ENCODE data around the gene OXCT2.
"Not testable (repeated sequence)": the region's sequence is repeated elsewhere in the genome, so short reads cannot be mapped to it uniquely, and the experiment has no call there.

OXCT2 gene

DNA sequence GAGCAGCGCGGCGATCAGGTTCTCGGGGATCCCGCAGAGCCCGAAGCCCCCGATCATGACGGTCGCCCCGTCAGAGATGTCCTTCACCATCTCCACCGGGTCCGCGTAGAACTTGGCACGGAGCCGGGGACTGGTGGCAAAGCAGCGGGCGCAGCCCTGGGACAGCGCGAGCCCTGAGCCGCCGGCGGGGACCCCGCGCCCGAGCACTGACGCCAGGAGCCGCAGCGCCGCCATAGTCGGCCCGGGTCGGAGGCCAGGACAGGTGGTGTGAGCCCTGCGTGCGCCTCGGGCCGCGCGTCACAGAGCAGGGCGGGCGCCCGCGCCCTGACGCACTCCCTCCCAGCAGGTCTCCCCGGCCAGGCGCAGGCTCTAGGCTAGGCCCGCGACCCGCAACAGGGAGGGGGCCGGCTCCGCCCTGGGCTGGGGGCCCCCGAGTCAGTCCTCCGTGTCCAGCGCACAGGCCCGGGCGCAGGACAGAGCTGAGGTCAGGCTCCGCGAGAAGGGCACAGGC is at the start of gene OXCT2:
Gene OXCT2 (minus strand): TSS at position 327 of the 511 bp plus-strand sequence. CDS start 93 bp downstream, at position 234.
- DNase-seq: not testable (repeated sequence)

DNA sequence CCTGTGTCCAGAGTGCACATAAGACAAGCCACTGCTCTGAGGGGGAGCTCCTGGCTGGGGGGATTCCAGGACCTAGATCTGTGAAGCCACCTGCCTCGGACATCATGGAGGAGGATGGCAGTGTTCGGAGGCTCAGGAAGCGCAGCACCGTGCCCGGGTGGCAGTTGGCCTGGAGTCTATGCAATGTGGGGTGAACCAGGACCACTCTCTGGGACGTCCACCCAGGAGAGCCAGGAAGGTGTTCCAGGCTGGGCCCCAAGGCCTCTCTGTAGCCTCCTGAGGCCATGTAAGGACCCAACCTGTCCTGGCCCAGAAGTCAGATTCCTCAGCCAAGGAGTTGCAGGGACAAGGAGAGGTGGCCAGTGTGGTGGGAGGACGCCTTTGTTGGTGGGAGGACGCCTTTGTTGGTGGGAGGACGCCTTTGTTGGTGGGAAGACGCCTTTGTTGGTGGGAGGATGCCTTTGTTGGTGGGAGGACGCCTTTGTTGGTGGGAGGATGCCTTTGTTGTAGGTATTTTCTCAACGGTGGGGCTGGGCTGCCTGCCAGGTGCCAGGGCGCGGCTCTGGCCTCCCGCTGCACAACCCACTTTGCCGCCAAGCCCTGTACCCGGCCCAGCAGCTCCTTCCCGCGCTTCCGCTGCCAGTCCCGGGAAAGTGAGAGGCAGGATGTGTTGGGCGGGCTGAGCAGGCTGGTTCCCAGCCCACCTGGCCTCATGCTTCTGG is 48.1 kb upstream of the OXCT2 start:
- DNase-seq: peak; percentile 76

DNA sequence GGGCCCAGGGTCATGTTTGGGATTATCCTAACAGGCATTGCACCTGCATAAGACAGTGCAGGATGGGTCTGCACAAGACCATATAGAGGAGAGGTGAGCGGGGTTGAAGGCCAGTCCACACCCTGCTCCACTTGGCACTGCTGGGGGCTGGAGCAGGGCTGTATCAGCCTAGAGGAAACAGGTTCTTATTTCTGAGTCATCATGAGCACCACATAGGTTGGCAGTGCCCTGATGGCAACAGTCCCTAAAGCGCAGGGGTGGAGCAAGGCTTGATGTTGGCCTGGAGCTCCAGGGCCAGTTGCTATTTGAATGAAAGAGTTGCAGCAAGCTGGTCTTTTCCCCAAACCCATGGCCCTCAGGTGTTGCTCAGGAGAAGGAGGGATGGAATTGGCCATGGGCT is 47.3 kb upstream of the OXCT2 start:
- DNase-seq: no peak

DNA sequence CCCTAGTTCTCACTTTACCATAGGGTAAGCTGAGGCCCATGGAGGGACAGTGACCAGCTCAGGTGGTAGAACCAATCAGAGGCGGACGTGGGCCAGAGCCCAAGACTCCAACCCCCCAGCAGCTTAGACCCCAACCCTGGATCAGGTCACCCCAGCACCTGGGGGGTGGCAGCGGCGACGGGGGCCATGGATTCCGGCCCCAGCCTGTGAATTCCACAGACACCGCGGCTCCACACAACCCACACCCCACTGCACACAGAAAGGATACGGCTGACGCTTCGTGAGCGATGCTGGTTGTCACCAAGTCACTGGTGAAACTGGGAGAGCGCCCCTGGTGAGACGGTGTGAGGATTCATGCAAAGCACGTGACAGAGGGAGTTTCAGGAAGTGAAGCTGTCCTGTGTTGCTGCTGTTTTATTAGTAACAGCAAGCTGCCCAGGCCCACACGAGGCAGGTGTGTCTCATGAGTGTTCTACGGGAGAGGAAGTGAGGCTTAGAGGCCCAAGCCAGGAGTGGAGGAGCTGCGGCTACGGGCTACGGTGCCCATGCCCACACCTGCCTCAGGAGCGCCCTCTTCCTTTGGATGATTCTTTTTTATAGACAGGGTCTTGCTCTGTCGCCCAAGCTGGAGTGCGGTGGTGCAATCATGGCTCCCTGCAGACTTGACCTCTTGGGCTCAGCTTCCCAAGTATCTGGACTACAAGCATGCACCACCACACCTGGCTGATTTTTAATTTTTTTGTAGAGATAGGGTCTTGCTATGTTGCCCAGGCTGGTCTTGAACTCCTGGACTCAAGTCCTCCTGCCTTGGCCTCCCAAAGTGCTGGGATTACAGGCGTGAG is 46.2 kb upstream of the OXCT2 start:
- peak; percentile 58 for DNase-seq

DNA sequence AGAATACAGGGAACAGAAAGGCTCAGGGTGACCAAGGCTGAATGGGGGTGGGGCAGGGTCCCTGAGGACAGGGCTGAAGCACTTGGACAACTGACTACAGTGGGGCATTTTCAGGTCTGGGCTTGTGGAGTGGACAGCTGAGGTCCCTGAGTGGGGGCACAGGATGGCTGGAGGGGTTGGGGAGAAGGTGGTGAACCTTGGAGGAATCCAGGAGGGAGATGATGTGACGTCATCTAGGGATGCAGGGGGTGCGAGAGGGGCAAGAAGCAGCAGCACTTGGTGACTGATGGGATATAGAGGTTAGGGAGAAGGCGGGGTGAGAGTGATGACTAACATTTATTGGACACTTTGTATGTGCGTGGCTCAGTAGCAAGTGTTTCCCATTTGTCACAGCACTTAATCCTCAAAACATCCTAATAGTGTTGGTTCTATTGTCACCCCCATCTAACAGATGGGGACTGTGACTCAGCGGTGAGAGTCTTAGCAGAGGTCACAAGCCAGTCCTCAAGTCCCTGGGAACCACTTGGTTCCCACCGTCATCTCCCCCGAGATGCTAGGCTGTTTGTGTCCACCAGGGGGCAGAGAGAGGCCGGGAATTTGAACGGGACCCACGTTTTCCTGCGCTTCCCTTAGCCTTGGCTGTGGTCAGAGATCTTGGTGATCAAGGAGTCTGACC is 45.4 kb upstream of the OXCT2 start:
- peak; percentile 14 for DNase-seq

DNA sequence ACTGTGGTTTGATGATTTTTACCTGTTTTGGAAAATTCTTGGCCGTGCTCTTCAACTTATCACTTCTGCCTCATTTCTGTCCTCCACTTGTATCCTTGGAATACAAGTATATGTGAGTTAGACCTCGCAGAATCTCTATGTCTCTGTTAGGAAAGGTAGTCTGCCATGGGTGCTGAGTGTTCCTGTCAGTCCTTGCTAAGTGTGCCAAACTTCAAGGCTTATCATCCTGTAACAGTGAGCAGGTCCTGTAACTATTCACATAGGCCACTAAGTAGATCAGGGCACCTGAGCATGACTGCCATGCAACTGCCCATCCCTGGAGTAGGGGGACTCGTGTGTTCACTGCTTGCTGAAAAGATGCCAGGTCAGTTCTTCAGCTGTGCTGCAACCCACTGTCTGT is 41.8 kb upstream of the OXCT2 start:
- DNase-seq: no peak

DNA sequence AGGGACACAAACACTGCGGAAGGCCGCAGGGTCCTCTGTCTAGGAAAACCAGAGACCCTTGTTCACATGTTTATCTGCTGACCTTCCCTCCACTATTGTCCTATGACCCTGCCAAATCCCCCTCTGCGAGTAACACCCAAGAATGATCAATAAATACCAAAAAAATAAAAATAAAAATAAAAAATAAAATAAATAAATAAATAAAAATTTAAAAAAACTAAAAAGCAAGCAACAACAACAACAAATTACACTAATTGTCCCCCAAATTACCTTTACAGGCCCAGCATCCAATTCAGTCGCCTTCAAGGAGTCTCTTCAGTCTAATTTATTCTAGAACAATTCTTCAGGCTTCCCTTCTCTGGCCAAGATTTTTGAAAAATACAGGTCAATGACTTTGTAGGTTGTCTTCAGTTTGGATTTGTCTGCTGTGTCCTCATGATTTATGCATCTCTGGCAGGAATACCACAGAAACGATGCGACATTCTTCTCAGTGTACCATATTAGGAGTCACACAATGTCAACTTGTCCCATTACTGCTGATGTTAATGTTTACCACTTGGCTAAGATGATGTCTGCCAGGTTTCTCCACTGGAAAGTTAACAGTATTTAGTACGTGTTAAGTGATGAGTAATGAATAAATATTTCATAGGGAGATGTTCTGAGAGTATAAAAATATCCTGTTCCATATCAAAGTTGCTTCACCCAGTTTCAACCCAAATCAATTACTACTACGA is 37.8 kb upstream of the OXCT2 start:
- DNase-seq: no peak

DNA sequence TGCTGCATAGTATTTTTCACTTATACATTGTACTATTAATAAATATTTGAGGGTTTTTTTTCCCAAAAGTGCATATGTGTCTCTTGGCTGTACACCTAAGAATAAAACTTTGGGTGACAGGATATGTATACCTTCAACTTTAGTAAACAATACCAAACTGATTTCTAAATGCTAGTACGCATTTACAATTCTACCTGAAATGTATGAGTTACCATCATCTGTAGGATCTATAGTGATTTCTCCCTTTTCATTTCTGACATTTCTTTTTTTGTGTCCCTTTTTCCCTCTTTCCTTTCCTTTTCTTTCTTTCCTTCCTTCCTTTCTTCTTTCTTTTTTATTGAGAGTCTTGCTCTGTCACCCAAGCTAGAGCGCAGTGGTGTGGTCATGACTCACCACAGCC is 34.2 kb upstream of the OXCT2 start:
- DNase-seq: no peak

DNA sequence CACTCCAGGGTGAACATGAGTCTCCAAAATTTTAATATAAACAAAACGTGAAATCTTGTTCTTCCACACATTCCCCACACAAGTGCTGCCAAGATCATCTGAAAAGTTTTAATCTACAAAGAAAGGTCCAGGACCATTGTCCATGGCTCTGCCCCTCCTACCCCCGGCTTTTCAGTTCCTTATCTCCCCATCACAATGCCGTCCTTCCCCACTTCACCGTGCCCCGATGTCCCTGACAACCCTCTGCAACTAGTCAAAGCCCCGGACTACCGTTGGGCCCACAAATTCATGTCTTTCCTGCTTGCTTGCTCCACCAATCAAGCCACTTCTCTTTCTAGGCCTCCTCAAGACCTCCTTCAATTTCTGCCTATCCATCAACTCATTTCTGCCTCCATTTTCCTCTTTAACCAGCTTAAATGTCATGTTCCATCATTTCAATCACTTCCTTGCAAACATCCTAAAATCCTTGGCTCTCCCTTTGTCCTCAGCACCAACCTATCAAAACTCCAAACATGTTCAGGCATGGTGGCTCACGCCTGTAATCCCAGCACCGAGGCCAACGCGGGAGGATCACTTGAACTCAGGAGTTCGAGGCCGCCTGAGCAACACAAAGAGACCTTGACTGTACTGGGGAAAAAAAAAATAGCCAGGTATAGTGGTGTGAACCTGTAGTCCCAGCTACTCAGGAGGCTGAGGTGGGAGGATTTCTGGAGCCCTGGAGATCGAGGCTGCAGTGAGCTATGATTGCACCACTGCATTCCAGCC is 31.5 kb upstream of the OXCT2 start:
- no peak for DNase-seq

DNA sequence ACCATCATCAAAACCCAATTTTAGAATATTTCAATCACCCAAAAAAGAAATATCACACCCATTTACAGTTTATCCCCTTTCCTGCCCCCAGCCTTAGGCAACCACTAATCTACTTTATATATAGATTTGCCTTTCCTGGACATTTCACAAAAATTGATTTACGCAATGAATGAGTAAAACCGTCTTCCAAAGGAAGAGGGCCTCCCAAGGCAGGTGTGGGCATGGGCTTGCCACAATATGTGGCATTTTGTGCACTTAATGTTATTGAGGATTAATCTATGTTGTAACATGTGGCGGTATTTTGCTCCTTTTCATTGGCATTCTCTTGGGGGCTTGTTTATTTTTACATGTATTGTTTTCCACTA is 29.3 kb upstream of the OXCT2 start:
- DNase-seq: no peak

DNA sequence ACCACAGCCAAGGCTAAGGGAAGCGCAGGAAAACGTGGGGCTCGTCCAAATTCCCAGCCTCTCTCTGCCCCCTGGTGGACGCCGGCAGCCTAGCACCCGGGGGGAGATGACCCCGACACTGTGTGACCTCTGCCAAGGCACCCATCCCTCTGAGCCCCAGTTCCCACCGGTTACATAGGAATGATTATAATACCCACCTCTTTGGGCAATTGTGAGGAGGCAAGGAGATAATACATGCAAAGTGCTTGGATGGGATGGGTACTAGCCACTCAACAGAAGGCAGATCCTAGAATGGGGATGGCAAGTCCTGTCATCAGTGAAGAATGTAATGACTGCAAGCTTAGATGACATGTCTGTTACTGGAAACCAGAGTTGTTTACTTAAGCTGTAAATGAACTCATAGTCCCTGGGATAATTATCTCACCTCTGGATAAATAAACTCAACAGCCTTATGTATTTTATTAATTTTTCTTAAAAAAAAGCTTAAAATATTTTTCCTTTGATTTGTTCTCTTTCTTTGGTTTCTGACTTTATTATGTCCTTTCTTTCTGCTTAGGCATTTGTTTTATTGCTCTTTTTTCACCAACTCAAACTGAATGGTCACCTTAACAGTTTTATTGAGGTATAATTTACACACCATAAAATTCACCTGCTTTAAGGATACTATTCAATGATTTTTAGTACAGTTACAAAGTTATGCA is 28.8 kb upstream of the OXCT2 start:
- DNase-seq: peak; percentile 9

DNA sequence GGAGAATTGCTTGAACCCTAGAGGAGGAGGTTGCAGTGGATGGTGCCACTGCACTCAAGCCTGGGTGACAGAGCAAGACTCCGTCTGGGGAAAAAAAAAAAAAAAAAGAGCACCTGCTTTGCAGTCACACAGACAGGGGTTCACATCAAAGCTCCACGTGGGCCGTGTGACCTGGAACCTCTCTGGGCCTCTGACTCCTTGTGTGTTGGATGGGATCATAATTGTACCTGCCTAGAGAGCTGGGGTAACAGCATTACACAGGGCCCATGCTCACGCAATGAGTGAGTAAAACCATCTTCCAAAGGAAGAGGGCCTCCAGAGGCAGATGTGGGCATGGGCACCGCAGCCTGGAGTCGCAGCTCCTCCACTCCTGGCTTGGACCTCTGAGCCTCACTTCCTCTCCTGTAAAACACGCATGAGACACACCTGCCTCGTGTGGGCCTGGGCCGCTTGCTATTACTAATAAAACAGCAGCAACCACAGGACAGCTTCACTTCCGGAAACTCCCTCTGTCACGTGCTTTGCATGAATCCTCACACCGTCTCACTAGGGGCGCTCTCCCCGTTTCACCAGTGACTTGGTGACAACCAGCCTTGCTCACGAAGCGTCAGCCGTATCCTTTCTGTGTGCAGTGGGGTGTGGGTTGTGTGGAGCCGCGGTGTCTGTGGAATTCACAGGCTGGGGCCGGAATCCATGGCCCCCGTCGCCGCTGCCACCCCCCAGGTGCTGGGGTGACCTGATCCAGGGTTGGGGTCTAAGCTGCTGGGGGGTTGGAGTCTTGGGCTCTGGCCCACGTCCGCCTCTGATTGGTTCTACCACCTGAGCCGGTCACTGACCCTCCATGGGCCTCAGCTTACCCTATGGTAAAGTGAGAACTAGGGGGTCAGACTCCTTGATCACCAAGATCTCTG is 28.0 kb upstream of the OXCT2 start:
- not testable (repeated sequence) for DNase-seq

DNA sequence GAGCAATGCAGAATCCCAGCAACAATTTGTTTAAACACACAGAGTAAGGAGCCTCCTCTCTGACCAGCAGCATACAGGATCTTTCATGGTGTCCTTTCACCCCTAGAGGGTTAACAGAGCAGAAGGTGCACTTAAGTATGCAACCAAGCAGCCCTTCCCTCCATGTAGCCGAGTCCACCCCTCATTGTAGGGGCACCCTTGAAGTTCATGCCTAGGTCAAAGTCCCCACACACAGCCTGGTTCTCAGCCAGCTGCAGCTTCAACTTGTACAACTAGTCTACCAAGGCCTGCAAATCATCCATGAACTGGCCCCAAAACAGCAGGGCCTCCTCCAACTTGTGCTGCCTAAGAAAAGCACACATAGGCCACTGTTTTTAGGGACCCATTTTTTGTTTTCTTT is 24.5 kb upstream of the OXCT2 start:
- DNase-seq: no peak

DNA sequence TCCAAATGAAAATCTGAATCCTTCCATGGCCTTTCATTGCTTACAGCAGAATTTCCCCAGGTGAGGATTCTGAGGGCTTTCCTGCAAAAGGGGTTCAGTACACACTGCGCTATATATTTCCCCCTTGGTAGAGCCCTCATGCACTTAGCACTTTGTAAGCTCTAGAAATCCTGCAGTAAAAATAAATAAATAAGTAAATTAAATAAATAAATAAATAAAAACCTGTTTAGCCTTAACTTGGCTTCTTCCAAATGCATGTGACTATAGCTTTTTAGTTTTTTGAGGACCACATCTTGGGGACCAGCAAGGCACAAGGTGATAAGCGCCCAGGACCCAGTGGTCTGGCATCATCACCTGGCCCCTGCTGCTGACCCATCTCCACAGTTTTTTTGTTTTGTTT is 20.7 kb upstream of the OXCT2 start:
- no peak for DNase-seq

DNA sequence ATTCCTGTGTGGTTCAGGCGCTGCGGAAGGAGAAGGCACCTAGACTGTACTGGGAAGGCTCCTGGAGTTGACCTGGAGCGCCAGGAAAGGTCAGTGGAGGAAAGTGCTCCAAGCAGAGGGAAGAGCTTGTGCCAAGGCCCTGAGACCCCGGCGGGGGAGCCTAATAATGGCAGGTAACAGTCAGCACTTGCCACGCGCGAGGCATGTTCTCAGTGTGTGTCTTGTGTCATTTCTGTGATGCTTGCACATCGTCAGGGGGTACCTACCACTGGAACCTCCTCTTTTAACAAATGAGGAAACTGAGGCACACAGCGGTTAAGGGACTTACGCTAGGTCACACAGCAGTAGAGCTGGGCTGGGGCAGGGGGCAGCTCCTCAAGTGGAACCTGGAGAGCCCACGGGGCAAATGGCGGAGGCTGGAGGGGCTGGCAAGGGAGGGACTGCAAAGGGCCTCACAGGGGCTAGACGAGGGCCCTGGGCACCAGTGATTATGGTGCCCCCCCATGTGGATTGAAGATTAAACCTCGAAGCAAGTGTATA is 18.5 kb upstream of the OXCT2 start:
- DNase-seq: no peak

DNA sequence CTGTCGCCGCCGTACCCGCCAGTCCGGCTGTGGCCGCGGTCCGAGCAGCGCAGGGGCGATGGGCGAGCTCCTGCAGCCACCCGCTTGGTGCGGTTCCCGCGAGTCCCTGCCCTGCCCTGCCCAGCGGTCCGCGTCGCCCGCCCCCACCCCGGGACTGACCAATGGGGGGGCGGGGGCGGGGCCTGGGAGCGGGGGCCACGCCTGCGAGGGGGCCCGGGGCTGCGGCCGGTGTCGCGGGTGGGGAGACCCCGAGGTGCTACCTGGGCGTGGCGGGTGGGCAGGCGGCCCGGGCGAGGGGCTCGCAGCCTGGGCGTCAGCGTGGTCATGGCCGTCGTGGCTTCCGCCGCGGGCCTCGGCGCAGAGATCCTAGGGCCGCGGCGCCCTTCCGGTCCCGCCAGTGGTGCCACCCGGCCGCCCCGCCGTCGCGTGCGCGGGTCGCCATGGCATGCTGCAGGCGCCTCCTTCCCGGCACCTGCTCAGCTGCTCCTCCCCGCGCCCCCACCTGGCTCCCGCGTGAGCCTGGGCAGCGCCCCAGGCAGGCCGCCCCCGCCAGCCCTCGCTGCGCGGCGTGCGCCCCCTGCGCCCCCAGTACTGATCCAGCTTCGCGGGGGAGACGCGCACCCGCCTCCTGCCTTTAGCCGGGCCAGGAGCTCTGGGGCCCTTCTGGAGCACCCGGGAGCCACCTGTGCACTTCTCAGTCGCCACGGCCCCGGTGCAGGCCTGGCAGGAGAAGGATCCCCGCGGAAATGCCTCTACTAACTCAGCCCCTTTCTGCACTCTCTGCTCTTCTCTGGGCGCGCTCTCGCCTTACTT is 17.8 kb upstream of the OXCT2 start, which contains the start of gene BMP8B:
Gene BMP8B (minus strand): TSS at position 108 of the 813 bp plus-strand sequence. CDS start 380 bp downstream, outside the sequence.
- DNase-seq: peak; percentile 72

DNA sequence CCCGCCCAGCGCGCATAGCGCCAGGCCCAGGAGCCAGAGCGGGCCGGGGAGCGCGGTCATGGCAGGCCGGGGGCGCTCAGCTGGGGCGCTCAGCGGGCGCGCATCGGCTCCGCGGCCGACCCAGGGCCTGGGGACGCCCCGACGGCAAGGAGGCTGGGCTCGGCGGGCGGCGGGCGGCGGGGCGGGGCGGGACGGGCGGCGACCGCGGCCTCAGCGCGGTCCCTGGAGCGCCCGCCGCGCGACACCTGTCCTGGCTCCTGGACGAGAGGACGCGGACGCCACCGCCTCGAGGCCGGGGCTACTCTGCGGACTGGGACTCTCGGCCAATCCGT is 17.2 kb upstream of the OXCT2 start:
- no peak for DNase-seq

DNA sequence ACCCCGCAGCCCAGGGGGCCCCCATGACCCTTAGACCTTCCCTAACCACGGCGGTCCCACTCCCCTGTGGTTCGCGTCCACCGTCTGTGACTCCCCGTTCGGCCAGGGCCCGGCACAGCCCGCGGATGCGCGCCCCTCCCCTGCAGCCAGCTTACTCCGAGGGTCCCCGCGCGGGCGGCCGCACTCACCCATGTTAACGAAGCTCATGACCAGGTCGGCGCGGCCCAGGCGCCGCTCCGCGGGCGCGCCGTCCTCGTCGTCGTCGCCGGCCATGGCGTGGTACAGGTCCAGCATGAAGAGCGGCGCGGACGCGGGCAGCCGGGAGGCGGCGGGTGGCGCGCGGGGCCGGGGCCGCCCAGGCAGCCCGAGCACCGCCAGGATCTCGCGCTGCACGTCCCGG is 16.8 kb upstream of the OXCT2 start:
- not testable (repeated sequence) for DNase-seq

DNA sequence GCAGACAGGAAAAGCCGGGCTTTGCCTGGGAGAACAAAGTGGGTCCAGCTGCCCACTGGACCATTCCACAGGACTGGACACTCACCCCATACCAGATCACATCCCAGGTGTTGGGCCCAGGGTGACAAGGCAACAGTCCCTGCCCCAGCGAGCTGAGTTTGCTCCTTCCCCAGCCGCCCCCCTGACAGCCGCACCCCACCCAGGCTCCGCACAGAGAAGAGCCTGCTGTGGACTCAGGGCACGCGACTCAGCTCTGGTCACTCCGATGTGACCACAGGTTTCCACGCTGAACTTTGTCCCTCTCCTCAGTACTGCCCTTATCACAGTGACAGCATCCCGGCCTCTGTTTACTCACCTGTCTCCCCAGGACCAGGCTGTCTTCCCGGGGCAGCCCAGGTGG is 16.3 kb upstream of the OXCT2 start:
- no peak for DNase-seq

All from COR-L47 (cell line).